ENCODE results near the gene KIF20B. TPM values are rescaled to one million over a fixed set of nuclear protein-coding genes. Genes with fewer than 3 reads are reported as not detected.

KIF20B gene
- total RNA-seq, 2 donors from 2014 or later = 0.99 to 2.1 TPM

DNA sequence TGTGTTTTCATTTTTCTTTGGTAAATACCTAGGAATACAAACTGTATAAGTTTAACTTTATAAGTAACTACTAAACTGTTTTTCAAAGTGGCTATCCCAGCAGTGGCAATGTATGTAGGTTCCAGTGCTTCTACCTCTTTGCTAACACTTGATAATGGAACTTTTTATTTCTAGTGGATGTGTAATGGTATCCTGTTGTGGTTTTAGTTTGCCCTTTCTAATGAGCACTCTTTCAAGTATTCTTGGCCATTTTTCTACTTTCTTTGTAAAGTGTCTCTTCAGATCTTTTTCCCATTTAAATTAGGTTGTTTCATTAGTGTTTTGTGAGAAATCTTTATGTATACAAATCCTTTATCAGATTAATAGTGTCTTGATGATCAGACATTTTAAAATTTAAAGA lies 4.6 kb downstream of the KIF20B start:
- intact Hi-C loops (cut with DNase I) = no loop called here
- TF ChIP-seq POLR2A (IDR thresholded peaks at IDR 0.05) = no peak
- TF ChIP-seq, protein P1, sequence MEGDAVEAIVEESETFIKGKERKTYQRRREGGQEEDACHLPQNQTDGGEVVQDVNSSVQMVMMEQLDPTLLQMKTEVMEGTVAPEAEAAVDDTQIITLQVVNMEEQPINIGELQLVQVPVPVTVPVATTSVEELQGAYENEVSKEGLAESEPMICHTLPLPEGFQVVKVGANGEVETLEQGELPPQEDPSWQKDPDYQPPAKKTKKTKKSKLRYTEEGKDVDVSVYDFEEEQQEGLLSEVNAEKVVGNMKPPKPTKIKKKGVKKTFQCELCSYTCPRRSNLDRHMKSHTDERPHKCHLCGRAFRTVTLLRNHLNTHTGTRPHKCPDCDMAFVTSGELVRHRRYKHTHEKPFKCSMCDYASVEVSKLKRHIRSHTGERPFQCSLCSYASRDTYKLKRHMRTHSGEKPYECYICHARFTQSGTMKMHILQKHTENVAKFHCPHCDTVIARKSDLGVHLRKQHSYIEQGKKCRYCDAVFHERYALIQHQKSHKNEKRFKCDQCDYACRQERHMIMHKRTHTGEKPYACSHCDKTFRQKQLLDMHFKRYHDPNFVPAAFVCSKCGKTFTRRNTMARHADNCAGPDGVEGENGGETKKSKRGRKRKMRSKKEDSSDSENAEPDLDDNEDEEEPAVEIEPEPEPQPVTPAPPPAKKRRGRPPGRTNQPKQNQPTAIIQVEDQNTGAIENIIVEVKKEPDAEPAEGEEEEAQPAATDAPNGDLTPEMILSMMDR (IDR thresholded peaks at IDR 0.05) = no peak
- Histone ChIP-seq H3K4me3 (no peak overlapping the region), H3K9me3 (no peaks in the 10 kb centered on the region), H3K27me3 (no peaks in the 10 kb centered on the region), H3K27ac (no peak overlapping the region), H3K36me3 (replicated peaks in 1 of 2; ENCODE audit: insufficient read depth in 1 of 2, low read depth in 2 of 2) (no peaks in the 10 kb centered on the region), H3K4me1 (peaks cover 7% of the 10 kb centered on the region)
- ATAC-seq = no peak
- DNase-seq = no peak

DNA sequence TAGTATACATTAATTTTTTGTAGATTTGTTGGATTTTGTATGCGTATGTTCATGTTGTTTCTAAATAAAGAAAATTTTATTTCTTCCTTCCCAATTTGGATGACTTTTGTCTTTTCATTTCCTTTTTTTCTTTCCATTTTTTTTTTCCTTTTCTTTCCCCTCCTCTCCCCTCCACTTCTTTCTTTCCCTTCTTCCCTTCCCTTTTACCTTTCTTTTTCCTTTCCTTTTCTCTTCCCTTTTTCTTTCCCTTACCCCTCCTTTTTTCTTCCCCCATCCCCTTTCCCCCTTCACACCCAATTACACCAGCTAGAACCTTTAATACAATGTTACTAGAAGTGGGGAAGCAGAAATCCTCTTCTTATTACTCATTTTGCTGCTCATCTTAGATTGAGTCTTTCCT lies 6.0 kb downstream of the KIF20B start:
- Histone ChIP-seq H3K4me3 (no peak overlapping the region), H3K27ac (no peak overlapping the region), H3K36me3 (replicated peaks in 1 of 2; ENCODE audit: insufficient read depth in 1 of 2, low read depth in 2 of 2) (no peaks in the 10 kb centered on the region), H3K27me3 (no peaks in the 10 kb centered on the region), H3K9me3 (no peaks in the 10 kb centered on the region), H3K4me1 (no peaks in the 10 kb centered on the region)
- 90 to 97% methylated on average over 1 of the region's 1 CpG for WGBS, 2 donors
- DNase-seq (no peak), ATAC-seq (no peak)
- TF ChIP-seq, protein P1 (IDR thresholded peaks at IDR 0.05) = no peak
- no peak for TF ChIP-seq POLR2A (IDR thresholded peaks at IDR 0.05)
- intact Hi-C loops (cut with DNase I) = no loop called here

DNA sequence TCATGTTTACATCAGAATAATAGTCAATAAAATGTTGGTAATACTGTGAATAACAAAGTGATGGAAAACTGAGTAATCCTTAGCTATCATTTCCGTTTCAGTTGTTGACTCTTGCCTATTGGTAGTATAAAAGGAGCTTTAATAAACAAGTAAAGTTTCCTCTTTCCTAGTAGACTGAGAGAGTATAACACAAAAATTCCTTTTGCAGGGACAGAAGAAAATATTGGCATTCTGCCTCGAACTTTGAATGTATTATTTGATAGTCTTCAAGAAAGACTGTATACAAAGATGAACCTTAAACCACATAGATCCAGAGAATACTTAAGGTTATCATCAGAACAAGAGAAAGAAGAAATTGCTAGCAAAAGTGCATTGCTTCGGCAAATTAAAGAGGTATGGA lies 9.4 kb downstream of the KIF20B start:
- Histone ChIP-seq H3K27ac (no peak overlapping the region), H3K4me3 (no peak overlapping the region), H3K4me1 (no peaks in the 10 kb centered on the region), H3K9me3 (no peaks in the 10 kb centered on the region), H3K36me3 (replicated peaks in 1 of 2; ENCODE audit: insufficient read depth in 1 of 2, low read depth in 2 of 2) (no peaks in the 10 kb centered on the region), H3K27me3 (no peaks in the 10 kb centered on the region)
- no peak for ATAC-seq
- intact Hi-C loops (cut with DNase I) = no loop called here
- DNase-seq = no peak
- WGBS, 2 donors = 87 to 89% methylated on average over 3 of the region's 3 CpGs
- TF ChIP-seq, protein P1 (IDR thresholded peaks at IDR 0.05) = no peak
- no peak for TF ChIP-seq POLR2A (IDR thresholded peaks at IDR 0.05)

DNA sequence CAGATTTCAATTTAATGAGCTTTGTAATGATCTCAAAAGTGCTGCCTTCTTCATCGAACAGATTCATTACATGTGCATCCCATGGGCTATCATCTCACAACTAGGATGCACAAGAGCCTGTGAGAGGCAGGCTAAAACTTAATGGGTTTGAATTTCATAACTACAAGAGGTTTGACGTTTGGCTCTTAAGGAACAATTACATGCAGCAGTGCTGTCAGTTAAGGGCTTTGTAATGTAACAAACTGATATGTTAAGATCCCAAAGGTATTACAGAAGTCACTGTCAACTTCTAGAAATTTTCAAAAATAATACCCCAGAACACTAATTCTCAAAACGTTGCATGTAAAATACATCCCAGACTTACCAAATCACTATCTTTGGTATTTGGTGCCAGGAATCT lies 33.2 kb downstream of the KIF20B start:
- ATAC-seq (no peak), DNase-seq (no peak)
- Histone ChIP-seq H3K27me3 (no peaks in the 10 kb centered on the region), H3K4me3 (no peak overlapping the region), H3K9me3 (no peaks in the 10 kb centered on the region), H3K36me3 (replicated peaks in 1 of 2; ENCODE audit: insufficient read depth in 1 of 2, low read depth in 2 of 2) (no peaks in the 10 kb centered on the region), H3K27ac (no peak overlapping the region), H3K4me1 (no peaks in the 10 kb centered on the region)
- intact Hi-C loops (cut with DNase I) = no loop called here
- 93 to 95% methylated on average over 3 of the region's 3 CpGs for WGBS, 2 donors
- TF ChIP-seq POLR2A (IDR thresholded peaks at IDR 0.05) = no peak
- TF ChIP-seq, protein P1 (IDR thresholded peaks at IDR 0.05) = no peak

DNA sequence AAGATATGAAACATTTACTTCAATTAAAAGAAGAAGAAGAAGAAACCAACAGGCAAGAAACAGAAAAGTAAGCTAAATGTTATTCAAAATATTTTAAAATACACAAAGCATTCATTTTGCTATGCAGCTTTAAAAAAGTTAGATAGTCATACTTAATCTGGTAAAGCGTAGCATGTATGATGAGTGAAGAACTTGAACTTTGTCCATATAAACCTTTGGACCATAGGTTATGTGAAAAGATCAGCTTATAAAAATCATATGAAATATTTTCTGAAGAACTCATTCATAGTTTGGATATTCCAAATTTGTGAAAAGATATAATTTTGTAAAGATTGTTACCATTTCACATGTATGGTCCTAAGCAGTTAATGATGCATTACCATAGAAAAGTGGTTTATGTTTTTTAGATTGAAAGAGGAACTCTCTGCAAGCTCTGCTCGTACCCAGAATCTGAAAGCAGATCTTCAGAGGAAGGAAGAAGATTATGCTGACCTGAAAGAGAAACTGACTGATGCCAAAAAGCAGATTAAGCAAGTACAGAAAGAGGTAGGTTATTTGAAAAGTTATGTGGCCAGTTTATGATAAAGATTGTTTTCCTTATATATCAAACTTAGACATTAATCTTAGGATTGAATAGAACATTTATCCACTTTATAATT lies 37.3 kb downstream of the KIF20B start:
- Histone ChIP-seq H3K4me1 (no peaks in the 10 kb centered on the region), H3K4me3 (no peak overlapping the region), H3K36me3 (replicated peaks in 1 of 2; ENCODE audit: insufficient read depth in 1 of 2, low read depth in 2 of 2) (no peaks in the 10 kb centered on the region), H3K27me3 (no peaks in the 10 kb centered on the region), H3K9me3 (no peaks in the 10 kb centered on the region), H3K27ac (no peak overlapping the region)
- WGBS, 2 donors = 46 to 81% methylated on average over 2 of the region's 2 CpGs
- intact Hi-C loops (cut with DNase I) = no loop called here
- no peak for DNase-seq
- ATAC-seq = no peak
- no peak for TF ChIP-seq POLR2A (IDR thresholded peaks at IDR 0.05)
- TF ChIP-seq, protein P1 (IDR thresholded peaks at IDR 0.05) = no peak
